H1 (cell line): ENCODE results near the gene CFAP61. TPM values are rescaled to one million over a fixed set of nuclear protein-coding genes. Genes with fewer than 3 reads are reported as not detected.

ENCODE experiments used
- CTCF ChIA-PET: fragments of 300-600 bp; sonication (Branson Sonifier 250); formaldehyde crosslinking; loops from one replicate; lab custom pipeline; 2021; ENCODE audit not compliant: partially characterized antibody; lab: Charles Lee
- POLR2A ChIA-PET: fragments of 300-600 bp; sonication (Branson Sonifier 250); formaldehyde crosslinking; loops from one replicate; lab custom pipeline; 2021; ENCODE audit warnings: inconsistent platforms; ENCODE audit not compliant: partially characterized antibody; lab: Charles Lee
- DNase-seq, 2 experiments: peaks; one replicate each; pipeline versions ENCODE4 v3.0.0 to v3.0.0-alpha.2; 2010 to 2022; ENCODE audit warnings: low spot score in 2 of 2, low read depth in 1 of 2, mixed read lengths in 1 of 2
- FAIRE-seq: peaks from 2 replicates; lab custom pipeline; 2011; peaks lifted over from hg19 to GRCh38; lab: Jason Lieb, UNC
- H2AFZ ChIP-seq: 2 replicates; pipeline ENCODE4 v1.8.1; 2012; ENCODE audit warnings: low read length, inconsistent platforms
- H2AK5ac ChIP-seq: 2 replicates; pipeline ENCODE4 v1.6.1; 2013; ENCODE audit warnings: low read depth, low read length
- H2BK120ac ChIP-seq: replicated peaks from 2 replicates; pipeline ENCODE3; 2013; ENCODE audit warnings: low read depth, low read length, inconsistent platforms
- H2BK12ac ChIP-seq: 2 replicates; pipeline ENCODE4 v1.6.1; 2013; ENCODE audit warnings: low read depth, low read length
- H2BK15ac ChIP-seq: 2 replicates; pipeline ENCODE4 v1.6.1; 2013; ENCODE audit warnings: low read length
- H2BK20ac ChIP-seq: 2 replicates; pipeline ENCODE4 v1.6.1; 2013; ENCODE audit warnings: low read length
- H2BK5ac ChIP-seq: 2 replicates; pipeline ENCODE4 v1.6.1; 2013; ENCODE audit warnings: low read depth, low read length
- H3K14ac ChIP-seq: 2 replicates; pipeline ENCODE4 v1.6.1; 2013; ENCODE audit warnings: inconsistent platforms; ENCODE audit not compliant: insufficient read length
- H3K18ac ChIP-seq: 2 replicates; pipeline ENCODE4 v1.6.1; 2013; ENCODE audit warnings: low read length; ENCODE audit errors: extremely low read depth
- H3K23ac ChIP-seq: 2 replicates; pipeline ENCODE4 v1.6.1; 2013; ENCODE audit warnings: inconsistent platforms; ENCODE audit not compliant: insufficient read length
- H3K23me2 ChIP-seq: 2 replicates; pipeline ENCODE4 v1.6.1; 2013; ENCODE audit warnings: low read depth, low read length
- H3K27ac ChIP-seq: 2 replicates; pipeline ENCODE4 v1.6.1; 2011; ENCODE audit warnings: low read depth, low read length, inconsistent platforms
- H3K27me3 ChIP-seq, 4 experiments: replicated peaks in 1 of 4; 1 replicate in 1 of 4; 2 replicates in 3 of 4; pipeline versions ENCODE4 v1.6.1 to v1.8.1; 2011 to 2013; ENCODE audit warnings: low read length in 3 of 4, mild to moderate bottlenecking in 3 of 4, inconsistent platforms in 2 of 4, mixed read lengths in 2 of 4, moderate library complexity in 1 of 4; ENCODE audit not compliant: control insufficient read depth in 3 of 4, insufficient read depth in 3 of 4; ENCODE audit errors: extremely low read depth in 1 of 4
- H3K36me3 ChIP-seq, 4 experiments: 2 replicates each; pipeline versions ENCODE4 v1.6.1 to v1.8.1; 2011 to 2013; ENCODE audit warnings: mild to moderate bottlenecking in 4 of 4, low read length in 3 of 4, moderate library complexity in 2 of 4, control low read depth in 1 of 4, inconsistent platforms in 1 of 4; ENCODE audit not compliant: insufficient read depth in 4 of 4, control insufficient read depth in 2 of 4
- H3K4ac ChIP-seq: replicated peaks from 2 replicates; pipeline ENCODE3; 2013; ENCODE audit warnings: low read length, low read depth, mixed read lengths, inconsistent platforms; ENCODE audit not compliant: insufficient read length
- H3K4me1 ChIP-seq, 4 experiments: replicated peaks in 1 of 4; 1 replicate in 1 of 4; 2 replicates in 3 of 4; pipeline versions ENCODE4 v1.6.1 to v1.8.1; 2011 to 2013; ENCODE audit warnings: low read length in 3 of 4, inconsistent platforms in 2 of 4, mixed read lengths in 1 of 4; ENCODE audit not compliant: insufficient read depth in 4 of 4, control insufficient read depth in 3 of 4
- H3K4me2 ChIP-seq, 2 experiments: 2 replicates each; pipeline versions ENCODE4 v1.6.1 to v1.8.1; 2011 to 2013; ENCODE audit warnings: low read depth in 2 of 2, low read length in 2 of 2, control low read depth in 1 of 2, inconsistent platforms in 1 of 2, mild to moderate bottlenecking in 1 of 2; ENCODE audit not compliant: insufficient read depth in 1 of 2
- H3K4me3 ChIP-seq, 4 experiments: fragments of 200-600, 300-600 bp in 1 of 4; sonication (generic), shearing (Covaris generic), sonication (Bioruptor Twin) in 1 of 4; 2 replicates each; pipeline versions ENCODE4 v1.5.1 to v1.8.1; 2011 to 2016; ENCODE audit warnings: low read length in 4 of 4, low read depth in 3 of 4, control low read depth in 2 of 4, inconsistent platforms in 2 of 4, mild to moderate bottlenecking in 2 of 4, mixed read lengths in 1 of 4, moderate library complexity in 1 of 4; ENCODE audit not compliant: insufficient read depth in 2 of 4; ENCODE audit errors: extremely low read depth in 1 of 4
- H3K56ac ChIP-seq: replicated peaks from 2 replicates; pipeline ENCODE3; 2013; ENCODE audit warnings: low read depth, mild to moderate bottlenecking, mixed read lengths, low read length, inconsistent platforms; ENCODE audit not compliant: insufficient read length
- H3K79me1 ChIP-seq: 2 replicates; pipeline ENCODE4 v1.6.1; 2013; ENCODE audit warnings: low read depth, low read length, control low read depth
- H3K79me2 ChIP-seq, 2 experiments: 2 replicates each; pipeline versions ENCODE4 v1.6.1 to v1.8.1; 2012 to 2013; ENCODE audit warnings: low read length in 2 of 2, mild to moderate bottlenecking in 2 of 2, inconsistent platforms in 1 of 2; ENCODE audit not compliant: insufficient read depth in 2 of 2, control insufficient read depth in 1 of 2
- H3K9ac ChIP-seq, 4 experiments: replicated peaks in 1 of 4; 1 replicate in 1 of 4; 2 replicates in 3 of 4; pipeline versions ENCODE4 v1.6.1 to v1.8.1; 2011 to 2013; ENCODE audit warnings: low read depth in 3 of 4, low read length in 3 of 4, control low read depth in 2 of 4, mild to moderate bottlenecking in 2 of 4, moderate library complexity in 2 of 4, inconsistent platforms in 1 of 4; ENCODE audit errors: extremely low read depth in 1 of 4
- H3K9me3 ChIP-seq, 2 experiments: 2 replicates each; pipeline versions ENCODE4 v1.6.1 to v1.8.1; 2012 to 2013; ENCODE audit warnings: mild to moderate bottlenecking in 2 of 2, moderate library complexity in 2 of 2, control low read depth in 1 of 2, inconsistent platforms in 1 of 2, low read depth in 1 of 2, low read length in 1 of 2, mixed read lengths in 1 of 2; ENCODE audit not compliant: insufficient read depth in 2 of 2
- H4K20me1 ChIP-seq, 2 experiments: replicated peaks in 1 of 2; 2 replicates each; pipeline versions ENCODE3 to v1.8.1; 2011 to 2013; ENCODE audit warnings: inconsistent platforms in 2 of 2, low read length in 2 of 2, mild to moderate bottlenecking in 1 of 2; ENCODE audit not compliant: insufficient read depth in 2 of 2, control insufficient read depth in 1 of 2
- H4K5ac ChIP-seq: 2 replicates; pipeline ENCODE4 v1.6.1; 2013; ENCODE audit warnings: low read length, low read depth, mixed read lengths, inconsistent platforms; ENCODE audit not compliant: insufficient read length
- H4K8ac ChIP-seq: 2 replicates; pipeline ENCODE4 v1.8.0; 2013; ENCODE audit warnings: mild to moderate bottlenecking, moderate library complexity, low read length, inconsistent platforms; ENCODE audit not compliant: insufficient read depth; ENCODE audit errors: extremely low read depth
- H4K91ac ChIP-seq: replicated peaks from 2 replicates; pipeline ENCODE3; 2013; ENCODE audit warnings: low read length, mixed read lengths, inconsistent platforms; ENCODE audit not compliant: insufficient read length
- ASH2L ChIP-seq: fragments of 200-600, 300-600 bp; sonication (generic); IDR thresholded peaks from one replicate; pipeline ENCODE4 v1.7.1; 2017; ENCODE audit warnings: low read length
- EP300 ChIP-seq, 2 experiments: IDR thresholded peaks; 1 replicate in 1 of 2; 2 replicates in 1 of 2; pipeline ENCODE4 v1.6.1; 2011 to 2012; ENCODE audit warnings: low read depth in 2 of 2, low read length in 2 of 2, mild to moderate bottlenecking in 2 of 2, borderline replicate concordance in 1 of 2, inconsistent platforms in 1 of 2, moderate library complexity in 1 of 2
- HDAC2 ChIP-seq, 2 experiments: fragments of 300-600 bp in 1 of 2; sonication (generic) in 1 of 2; IDR thresholded peaks; 2 replicates each; pipeline ENCODE4 v1.6.1; 2011 to 2012; ENCODE audit warnings: low read depth in 2 of 2, low read length in 2 of 2, mild to moderate bottlenecking in 2 of 2, moderate library complexity in 2 of 2, borderline replicate concordance in 1 of 2, inconsistent platforms in 1 of 2
- POLR2AphosphoS5 ChIP-seq: IDR thresholded peaks from 2 replicates; pipeline ENCODE4 v1.6.1; 2011; ENCODE audit warnings: low read depth, low read length
- SP1 ChIP-seq: IDR thresholded peaks from 2 replicates; pipeline ENCODE4 v1.6.1; 2011; ENCODE audit warnings: low read depth, low read length
- TEAD4 ChIP-seq: IDR thresholded peaks from 2 replicates; pipeline ENCODE4 v1.6.1; 2012; ENCODE audit warnings: low read depth, low read length, inconsistent platforms, mixed read lengths
- ZNF274 ChIP-seq: IDR thresholded peaks from 2 replicates; pipeline ENCODE4 v1.7.0; 2012; ENCODE audit warnings: low read length, borderline replicate concordance; ENCODE audit errors: extremely low read depth
- WGBS, 2 experiments: shearing (Covaris generic) in 1 of 2; methylation state at CpG; one replicate each; pipeline versions ENCODE4 v1.1.6 to v1.1.7; 2013 to 2015; ENCODE audit warnings: low lambda C conversion rate in 2 of 2, mixed read lengths in 2 of 2, inconsistent platforms in 1 of 2, low coverage in 1 of 2, missing lambda C conversion rate in 1 of 2; ENCODE audit not compliant: insufficient replicate concordance in 2 of 2, insufficient coverage in 1 of 2, insufficient read length in 1 of 2; ENCODE audit errors: extremely low coverage in 1 of 2, missing lambda C conversion rate in 1 of 2; 5-methylcytosine and 5-hydroxymethylcytosine counted together
- polyA plus RNA-seq, 7 experiments: library from polyadenylated mRNA; depleted of rRNA in 3 of 7; stranded (reverse) in 5 of 7; unstranded in 2 of 7; fragments of >200 nt in 5 of 7; fragments of 200-250 nt in 2 of 7; gene quantifications; 1 replicate in 5 of 7; 2 replicates in 1 of 7; 4 replicates in 1 of 7; pipeline versions ENCODE4 v1.2.1 to v1.2.3, GENCODE V29; 2011 to 2013; ENCODE audit warnings: missing spikeins in 2 of 7, mixed read lengths in 2 of 7
- total RNA-seq: library from RNA; stranded (reverse); fragmentation: NEBNext Ultra II Directional; extraction: Animal tissue kit (Norgen Biotek cat#: 25700); gene quantifications from 2 replicates; pipeline ENCODE4 v1.2.1, GENCODE V29; 2021

CFAP61 gene
- total and polyA plus RNA-seq, 2 of the 8 experiments (the other 6 are each of a cell fraction or from before 2014, with no cell fraction given), result 0.29 to 0.61 TPM

DNA sequence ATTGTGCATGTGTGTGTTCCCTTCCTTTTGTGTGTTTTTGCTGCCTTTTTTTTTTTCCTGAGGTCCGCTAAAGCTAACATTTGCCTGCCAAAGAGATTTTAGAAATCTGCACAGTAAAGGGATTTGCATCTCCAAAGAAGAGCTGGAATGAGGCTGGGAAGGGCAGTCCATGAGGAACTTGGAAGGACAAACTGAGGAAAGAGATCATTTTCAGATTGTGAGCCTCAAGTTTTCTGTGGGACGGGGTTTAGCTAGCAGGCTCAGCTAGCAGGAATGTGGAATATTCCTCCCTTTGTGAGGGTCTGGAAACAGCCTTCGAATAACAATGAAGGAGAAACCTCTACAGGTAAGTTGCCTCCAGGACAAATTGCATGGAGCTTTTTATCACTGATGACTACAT is 319.3 kb downstream of the CFAP61 start:
- Histone ChIP-seq H3K9ac (no peak overlapping the region), H3K23me2 (peaks cover 22% of the 10 kb centered on the region; the same call in 1 of the 2 replicates), H2BK12ac (no peak overlapping the region; the same call in 1 of the 2 replicates), H3K4ac (no peak overlapping the region), H2BK120ac (no peak overlapping the region), H2AK5ac (no peak overlapping the region), H2AFZ (no peak overlapping the region), H3K4me1 (peaks cover 9 to 33% (median 15%) of the 10 kb centered on the region in 4 experiments), H3K14ac (no peak overlapping the region), H4K8ac (no peak overlapping the region), H3K9me3 (no peaks in the 10 kb centered on the region), H2BK15ac (no peak overlapping the region), H3K27ac (no peak overlapping the region; the same call in 1 of the 2 replicates), H3K79me2 (no peaks in the 10 kb centered on the region), H2BK5ac (peak overlapping the region; percentile 94), H3K23ac (no peak overlapping the region), H3K56ac (no peak overlapping the region), H3K36me3 (no peaks in the 10 kb centered on the region), H4K91ac (peak overlapping the region; percentile 32), H3K79me1 (no peaks in the 10 kb centered on the region), H3K27me3 (peaks cover 18 to 67% (median 44%) of the 10 kb centered on the region in 4 experiments), H3K18ac (no peak overlapping the region), H3K4me2 (peak overlapping the region; percentile 52 to 84), H4K5ac (peak overlapping the region; percentile 40), H4K20me1 (no peaks in the 10 kb centered on the region), H3K4me3 (peak overlapping the region in 3 of 4 experiments; percentile 24 to 69 (median 64); a peak in 5 of 8 replicates), H2BK20ac (0 out of 2 replicates have a peak overlapping the region, but pooled peaks have one; percentile 24)
- ChIA-PET CTCF (interaction anchor here (0.7 to 2.9 kb wide), 10 partner anchors 9 to 222 kb away, joined by 3 to 11 read pairs (median 4); no protein-coding TSS in a partner anchor), POLR2A (interaction anchor here (0.6 to 2.6 kb wide), 10 partner anchors 9 to 92 kb away, joined by 3 to 6 read pairs (median 4); no protein-coding TSS in a partner anchor)
- DNase-seq (no peak), FAIRE-seq (peak; percentile 93)
- WGBS, 2 experiments, result 2% methylated on average over 3 of the region's 3 CpGs; no CpG with 5 or more reads in 1 of the 2 experiments
- no peak for TF ChIP-seq POLR2AphosphoS5
- TF ChIP-seq EP300 (IDR thresholded peaks at IDR 0.05; ENCODE audit: borderline replicate concordance in 1 of 2, low read depth in 2 of 2, low read length in 2 of 2), result 0 out of 3 replicates have a peak, but pooled peaks of 1 of the 2 experiments have one; percentile 64
- peak; percentile 57 for TF ChIP-seq ASH2L
- TF ChIP-seq HDAC2 (IDR thresholded peaks at IDR 0.05; ENCODE audit: borderline replicate concordance in 1 of 2, low read depth in 2 of 2, low read length in 2 of 2), result peak in 1 of 2 experiments; percentile 70; a peak in 1 of 4 replicates
- no peak for TF ChIP-seq ZNF274
- TF ChIP-seq TEAD4, result peak; percentile 89
- TF ChIP-seq SP1, result no peak
